Mesodermal cell (in vitro differentiated cells): ENCODE measurements around the gene TTC1. TPM values are rescaled to one million over a fixed set of nuclear protein-coding genes. Genes with fewer than 3 reads are reported as not detected.
"Not testable (repeated sequence)": the region's sequence is repeated elsewhere in the genome, so short reads cannot be mapped to it uniquely, and the experiment has no call there.

Experiments
- H3K27ac ChIP-seq: 2 replicates; pipeline ENCODE4 v1.7.0; 2013; ENCODE audit warnings: mild to moderate bottlenecking, low read depth, low read length, moderate library complexity; ENCODE audit not compliant: severe bottlenecking
- H3K36me3 ChIP-seq: 2 replicates; pipeline ENCODE4 v1.7.1; 2013; ENCODE audit warnings: mild to moderate bottlenecking, low read length, moderate library complexity; ENCODE audit not compliant: control insufficient read depth, insufficient read depth
- H3K4me1 ChIP-seq: one replicate; pipeline ENCODE4 v1.7.1; 2013; ENCODE audit warnings: mild to moderate bottlenecking, low read length; ENCODE audit not compliant: insufficient read depth, control insufficient read depth, poor library complexity, severe bottlenecking
- H3K4me3 ChIP-seq: 2 replicates; pipeline ENCODE4 v1.7.0; 2013; ENCODE audit warnings: low read length, control low read depth, mild to moderate bottlenecking; ENCODE audit not compliant: insufficient read depth, poor library complexity, severe bottlenecking; ENCODE audit errors: extremely low read depth
- H3K9me3 ChIP-seq: 2 replicates; pipeline ENCODE4 v1.7.1; 2013; ENCODE audit warnings: mild to moderate bottlenecking, low read length, moderate library complexity; ENCODE audit not compliant: control insufficient read depth
- whole genome bisulfite sequencing, 2 experiments: methylation state at CpG; one replicate each; pipeline ENCODE4 v1.1.5; 2013; ENCODE audit warnings: missing lambda C conversion rate in 2 of 2; ENCODE audit not compliant: insufficient coverage in 2 of 2; 5-methylcytosine and 5-hydroxymethylcytosine counted together
- polyA plus RNA-seq, 2 experiments: library from polyadenylated mRNA; stranded (reverse); fragments of 50-300 nt; gene quantifications; one replicate each; pipeline ENCODE4 v1.2.3, GENCODE V29; 2013

TTC1 gene, protein sequence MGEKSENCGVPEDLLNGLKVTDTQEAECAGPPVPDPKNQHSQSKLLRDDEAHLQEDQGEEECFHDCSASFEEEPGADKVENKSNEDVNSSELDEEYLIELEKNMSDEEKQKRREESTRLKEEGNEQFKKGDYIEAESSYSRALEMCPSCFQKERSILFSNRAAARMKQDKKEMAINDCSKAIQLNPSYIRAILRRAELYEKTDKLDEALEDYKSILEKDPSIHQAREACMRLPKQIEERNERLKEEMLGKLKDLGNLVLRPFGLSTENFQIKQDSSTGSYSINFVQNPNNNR
- polyA plus RNA-seq (2013, experiment 1 of 2) = 38.9 TPM
- polyA plus RNA-seq (2013, experiment 2 of 2) = 47.1 TPM

DNA sequence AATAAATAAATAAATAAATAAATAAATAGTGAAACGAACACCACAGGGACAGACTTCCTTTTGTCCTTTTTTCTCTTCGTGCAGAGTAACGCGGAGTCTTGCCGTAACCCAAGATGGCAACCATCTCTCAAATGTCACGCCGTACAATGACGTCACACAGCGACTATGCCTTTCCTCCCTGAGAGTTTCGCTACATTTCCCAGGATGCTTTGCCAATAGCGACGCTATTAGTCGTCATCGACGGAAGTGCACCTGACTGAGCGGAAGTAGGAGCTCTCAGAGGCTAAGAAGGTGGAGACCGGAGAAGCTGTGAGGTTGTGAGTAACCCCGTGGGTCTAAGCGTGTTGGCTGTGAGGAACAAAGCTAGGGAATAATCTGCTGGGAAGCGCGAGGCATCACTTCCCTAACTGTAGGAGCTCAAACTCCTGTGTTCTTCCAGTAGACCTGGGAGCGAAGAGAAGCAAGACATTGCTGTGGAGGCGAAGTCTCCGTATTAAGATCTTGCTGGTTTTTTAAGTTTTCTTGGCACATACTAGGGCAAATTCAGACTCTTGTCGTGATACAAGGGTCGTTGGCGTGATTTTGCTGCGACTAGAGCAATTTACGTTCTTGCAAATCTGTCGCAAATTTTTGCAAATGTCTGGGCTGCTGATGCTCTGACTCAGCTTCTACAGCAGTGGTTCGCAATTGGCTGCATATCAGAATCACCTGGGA lies at the start of gene TTC1:
Gene TTC1, plus strand, starts transcription at position 263 of the 714 bp plus-strand sequence. CDS start 1,390 bp downstream, outside the sequence.
- no peaks in the 10 kb centered on the region for H3K9me3 ChIP-seq
- H3K36me3 ChIP-seq = peaks cover 35% of the 10 kb centered on the region
- peak within 1 kb of the TSS; percentile 97 for H3K4me3 ChIP-seq
- 1 to 2% methylated on average over 21 to 28 of the region's 31 CpGs for WGBS, 2 experiments
- H3K4me1 ChIP-seq = peaks cover 8% of the 10 kb centered on the region
- H3K27ac ChIP-seq = peak within 1 kb of the TSS; percentile 88

DNA sequence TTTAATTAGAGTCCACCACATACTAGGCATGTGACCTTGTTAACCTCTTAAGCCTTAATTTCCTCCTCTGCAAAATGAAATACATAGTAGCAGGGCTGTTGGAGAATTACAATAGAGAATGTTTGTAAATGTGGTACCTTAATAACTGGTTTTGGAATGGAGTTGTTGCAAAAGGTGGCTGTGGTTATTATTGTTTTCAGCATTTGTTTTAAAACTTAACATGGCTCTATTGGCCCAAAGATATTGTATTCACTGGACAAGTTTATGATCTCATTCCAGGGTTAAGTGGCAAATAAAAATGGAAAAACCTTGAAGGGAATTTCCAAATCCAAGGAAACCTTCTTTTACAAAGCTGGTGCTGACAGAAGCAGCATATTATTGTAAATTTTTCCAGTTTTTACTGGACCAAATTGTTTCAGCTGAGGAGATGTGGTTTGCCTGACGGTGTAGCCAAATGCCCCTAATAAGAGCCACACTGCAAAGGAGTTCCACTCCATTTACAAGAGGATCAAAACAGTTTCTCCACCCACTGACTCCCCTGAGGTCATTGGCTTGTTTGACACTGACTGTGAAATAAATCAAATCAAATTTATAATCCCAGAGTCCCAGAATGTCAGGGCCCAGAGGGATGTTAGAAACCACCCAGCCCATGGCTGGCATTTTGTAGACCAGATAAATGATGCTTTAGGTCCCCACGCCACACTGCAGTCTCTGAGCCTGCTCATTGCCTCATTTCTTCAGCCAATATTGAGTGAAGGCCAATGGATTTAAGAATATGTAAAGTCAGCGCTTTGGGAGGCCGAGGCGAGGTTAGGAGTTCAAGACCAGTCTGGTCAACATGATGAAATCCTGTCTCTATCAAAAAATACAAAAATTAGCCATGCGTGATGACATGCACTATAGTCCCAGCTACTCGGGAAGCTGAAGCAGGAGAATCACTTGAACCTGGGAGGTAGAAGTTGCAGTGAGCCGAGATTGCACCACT lies 47.5 kb upstream of the TTC1 start:
- H3K9me3 ChIP-seq = no peaks in the 10 kb centered on the region
- no peaks in the 10 kb centered on the region for H3K36me3 ChIP-seq
- H3K4me1 ChIP-seq = peaks cover 7% of the 10 kb centered on the region
- no peak overlapping the region for H3K4me3 ChIP-seq
- no peak overlapping the region for H3K27ac ChIP-seq
- WGBS, 2 experiments = 86 to 100% methylated on average over 5 to 6 of the region's 8 CpGs

DNA sequence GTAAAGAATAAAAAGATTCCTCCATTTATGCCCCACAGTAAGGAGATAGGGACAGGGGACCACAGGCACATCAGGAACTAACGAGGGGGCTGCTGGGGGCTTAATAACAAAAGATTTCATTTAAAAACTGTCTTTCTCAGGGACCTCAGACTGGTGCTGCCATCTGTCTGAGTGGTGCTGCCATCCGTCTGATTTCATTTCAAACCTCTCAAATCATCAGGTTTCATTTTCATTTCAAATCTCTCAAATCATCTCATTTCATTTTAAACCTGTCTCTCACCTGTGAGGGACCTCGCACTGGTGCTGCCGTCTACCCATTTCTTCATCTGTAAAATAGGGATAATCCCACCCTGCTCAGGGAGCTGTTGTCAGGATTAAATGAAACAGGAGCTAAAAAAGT lies 46.7 kb upstream of the TTC1 start:
- H3K36me3 ChIP-seq = no peaks in the 10 kb centered on the region
- no peaks in the 10 kb centered on the region for H3K9me3 ChIP-seq
- 97 to 98% methylated on average over 2 to 4 of the region's 4 CpGs for WGBS, 2 experiments
- no peak overlapping the region for H3K27ac ChIP-seq
- H3K4me3 ChIP-seq = no peak overlapping the region
- H3K4me1 ChIP-seq = peaks cover 7% of the 10 kb centered on the region

DNA sequence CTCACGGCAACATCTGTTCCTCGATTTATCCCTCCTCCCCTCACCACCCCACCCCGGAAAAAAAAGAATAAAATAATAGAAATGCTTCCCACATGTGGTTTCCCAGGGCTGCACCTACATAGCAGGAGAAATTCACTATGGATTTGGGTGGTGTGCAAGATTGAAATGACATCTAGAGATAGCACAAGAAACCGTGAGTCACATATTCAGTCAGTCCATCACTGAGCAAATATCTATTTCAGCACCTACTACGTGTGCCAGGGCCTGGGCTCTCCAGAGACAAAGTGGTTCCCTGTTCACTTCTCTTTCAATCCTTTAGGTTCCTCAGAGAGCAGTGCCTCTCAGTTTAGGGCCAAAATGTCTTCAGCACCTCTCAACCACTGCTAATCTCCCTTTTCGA lies 45.0 kb upstream of the TTC1 start:
- Histone ChIP-seq H3K9me3 (no peaks in the 10 kb centered on the region), H3K4me3 (no peak overlapping the region), H3K4me1 (peaks cover 7% of the 10 kb centered on the region), H3K27ac (no peak overlapping the region), H3K36me3 (no peaks in the 10 kb centered on the region)
- 92 to 93% methylated on average over 2 to 3 of the region's 6 CpGs for WGBS, 2 experiments

DNA sequence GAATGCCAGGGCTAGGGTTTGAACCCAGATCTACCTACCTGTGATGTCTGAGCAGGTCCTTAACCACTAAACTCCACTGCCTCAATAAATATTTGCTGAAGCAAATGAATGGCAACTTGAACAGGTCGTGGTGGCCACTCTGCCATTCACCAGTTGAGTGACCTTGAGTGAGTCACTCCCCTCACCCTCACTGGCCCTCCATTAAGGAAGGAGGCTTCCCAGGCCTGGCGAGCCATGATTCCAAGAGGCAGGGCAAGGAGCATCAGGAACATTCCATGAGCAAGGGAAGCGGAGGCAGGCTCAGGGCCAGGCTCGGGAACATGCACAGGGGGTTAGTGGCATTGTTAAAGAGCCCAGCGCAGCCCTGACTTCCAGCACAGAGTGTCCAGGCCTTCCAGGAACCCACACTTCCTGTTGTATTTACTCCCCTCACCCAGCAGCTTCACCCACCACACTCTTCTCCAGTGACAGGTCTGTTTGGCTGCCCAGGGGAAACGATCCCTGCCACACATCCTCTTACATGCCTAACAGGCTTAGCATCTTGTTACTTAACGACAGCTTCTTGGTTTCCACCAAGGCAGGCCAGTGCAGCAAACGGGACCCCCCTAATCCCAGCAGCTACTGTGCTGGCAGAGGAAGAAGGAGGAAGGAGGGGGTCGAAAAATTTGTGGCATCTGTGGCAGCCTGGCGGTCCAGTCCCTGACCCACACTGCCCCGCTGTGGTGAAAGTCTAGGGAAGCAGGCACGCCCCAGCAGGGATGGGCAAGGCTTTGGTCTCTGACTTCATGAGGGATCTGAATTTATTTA lies 43.7 kb upstream of the TTC1 start:
- Histone ChIP-seq H3K36me3 (no peaks in the 10 kb centered on the region), H3K4me1 (peaks cover 9% of the 10 kb centered on the region), H3K27ac (no peak overlapping the region), H3K9me3 (no peaks in the 10 kb centered on the region), H3K4me3 (no peak overlapping the region)
- WGBS, 2 experiments = 58 to 66% methylated on average over 9 to 10 of the region's 12 CpGs

DNA sequence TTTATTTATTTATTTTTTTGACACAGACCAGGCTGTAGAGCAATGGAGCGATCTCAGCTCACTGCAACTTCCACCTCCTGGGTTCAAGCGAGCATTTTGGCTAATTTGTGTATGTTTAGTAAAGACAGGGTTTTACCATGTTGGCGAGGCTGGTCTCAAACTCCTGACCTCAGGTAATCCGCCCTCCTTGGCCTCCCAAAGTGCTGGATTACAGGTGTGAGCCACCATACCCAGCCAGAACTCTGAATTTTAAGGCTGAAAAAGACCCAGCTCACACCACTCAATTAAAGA lies 43.2 kb upstream of the TTC1 start:
- WGBS, 2 experiments = no CpG with 5 or more reads among the region's 4 CpGs
- not testable (repeated sequence) for H3K27ac ChIP-seq, H3K9me3 ChIP-seq, H3K4me3 ChIP-seq, H3K36me3 ChIP-seq
- peaks cover 14% of the 10 kb centered on the region for H3K4me1 ChIP-seq

DNA sequence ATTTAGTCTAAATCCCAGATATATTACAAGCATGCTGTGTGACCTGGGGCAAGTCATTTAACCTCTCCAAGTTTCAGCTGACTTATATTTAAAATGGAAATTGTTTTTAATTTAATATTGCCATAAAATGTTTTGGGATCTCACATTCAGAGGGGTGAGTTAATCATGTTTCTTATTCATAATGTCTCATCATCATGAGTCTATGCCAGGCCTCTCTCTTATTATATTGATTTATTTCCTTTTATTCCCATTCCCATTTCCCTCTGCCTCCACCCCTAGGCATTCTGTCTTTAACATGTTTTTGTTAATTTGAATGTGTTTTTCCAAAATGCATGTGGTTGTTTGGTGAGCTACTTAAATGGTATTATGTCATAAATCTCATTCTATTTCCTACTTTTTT lies 39.0 kb upstream of the TTC1 start:
- Histone ChIP-seq H3K36me3 (no peaks in the 10 kb centered on the region), H3K27ac (no peak overlapping the region), H3K4me3 (no peak overlapping the region), H3K4me1 (peaks cover 28% of the 10 kb centered on the region), H3K9me3 (no peaks in the 10 kb centered on the region)

DNA sequence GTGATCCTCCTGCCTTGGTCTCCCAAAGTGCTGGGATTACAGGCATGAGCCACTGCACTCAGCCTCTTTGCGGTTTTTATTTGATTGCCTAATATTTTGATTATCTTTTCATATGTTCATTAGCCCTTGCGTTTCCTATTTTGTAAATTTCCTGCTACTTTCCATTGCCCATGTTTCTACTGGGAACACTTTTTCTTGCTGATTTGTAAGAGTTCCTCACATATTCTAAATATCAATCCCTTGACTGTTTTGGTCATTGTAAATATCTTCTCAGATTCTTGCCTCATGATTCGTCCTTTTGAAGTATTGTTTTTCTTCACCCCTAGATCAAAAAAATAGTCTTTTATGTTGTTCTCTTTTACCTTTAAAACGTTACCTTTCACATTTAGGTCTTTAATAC lies 37.9 kb upstream of the TTC1 start:
- no peak overlapping the region for H3K4me3 ChIP-seq
- no peaks in the 10 kb centered on the region for H3K9me3 ChIP-seq
- no peaks in the 10 kb centered on the region for H3K36me3 ChIP-seq
- H3K27ac ChIP-seq = no peak overlapping the region
- 67 to 75% methylated on average over 1 to 2 of the region's 4 CpGs for WGBS, 2 experiments
- H3K4me1 ChIP-seq = peaks cover 26% of the 10 kb centered on the region

DNA sequence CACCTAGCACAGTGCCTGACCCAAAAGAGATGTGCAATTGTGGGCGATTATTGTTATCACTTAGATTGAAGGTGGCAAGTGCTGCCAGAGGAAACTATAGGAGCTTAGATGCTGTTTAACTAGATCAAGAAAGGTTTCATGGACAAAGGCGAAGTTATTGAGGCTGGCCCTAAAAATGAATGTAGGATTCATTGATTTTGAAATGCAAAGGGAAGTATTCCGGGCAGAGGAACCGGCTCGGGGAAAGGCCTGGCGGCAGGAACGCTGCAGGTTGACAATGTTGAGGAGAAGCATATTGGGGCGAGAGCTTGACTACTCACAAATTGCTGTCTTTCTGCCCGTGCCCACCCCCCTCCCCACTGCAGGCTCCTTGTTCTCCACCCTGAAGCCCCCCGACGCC lies 37.4 kb upstream of the TTC1 start:
- Histone ChIP-seq H3K36me3 (no peaks in the 10 kb centered on the region), H3K4me1 (peaks cover 26% of the 10 kb centered on the region), H3K9me3 (no peaks in the 10 kb centered on the region), H3K27ac (no peak overlapping the region), H3K4me3 (peak overlapping the region; percentile 8)
- 52 to 60% methylated on average over 4 to 8 of the region's 11 CpGs for WGBS, 2 experiments

DNA sequence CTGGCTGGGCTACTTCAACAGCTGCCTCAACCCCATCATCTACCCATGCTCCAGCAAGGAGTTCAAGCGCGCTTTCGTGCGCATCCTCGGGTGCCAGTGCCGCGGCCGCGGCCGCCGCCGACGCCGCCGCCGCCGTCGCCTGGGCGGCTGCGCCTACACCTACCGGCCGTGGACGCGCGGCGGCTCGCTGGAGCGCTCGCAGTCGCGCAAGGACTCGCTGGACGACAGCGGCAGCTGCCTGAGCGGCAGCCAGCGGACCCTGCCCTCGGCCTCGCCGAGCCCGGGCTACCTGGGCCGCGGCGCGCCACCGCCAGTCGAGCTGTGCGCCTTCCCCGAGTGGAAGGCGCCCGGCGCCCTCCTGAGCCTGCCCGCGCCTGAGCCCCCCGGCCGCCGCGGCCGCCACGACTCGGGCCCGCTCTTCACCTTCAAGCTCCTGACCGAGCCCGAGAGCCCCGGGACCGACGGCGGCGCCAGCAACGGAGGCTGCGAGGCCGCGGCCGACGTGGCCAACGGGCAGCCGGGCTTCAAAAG lies 36.9 kb upstream of the TTC1 start:
- Histone ChIP-seq H3K36me3 (no peaks in the 10 kb centered on the region), H3K27ac (no peak overlapping the region), H3K4me3 (peak overlapping the region; percentile 16), H3K9me3 (no peaks in the 10 kb centered on the region), H3K4me1 (peaks cover 26% of the 10 kb centered on the region)
- WGBS, 2 experiments = 2 to 6% methylated on average over 43 to 69 of the region's 76 CpGs
